Measurements from ENCODE around the gene SLC4A5. TPM values are rescaled to one million over a fixed set of nuclear protein-coding genes. Genes with fewer than 3 reads are reported as not detected.
"Not testable (repeated sequence)": the region's sequence is repeated elsewhere in the genome, so short reads cannot be mapped to it uniquely, and the experiment has no call there.

Gene SLC4A5
- total RNA-seq, 1 donor from 2014 or later: 4.1 TPM

- H3K4me3 Mint-ChIP-seq (ENCODE audit: low read depth): no peak overlapping the region
- no peak for TF ChIP-seq CTCF (IDR thresholded peaks at IDR 0.05; ENCODE audit: unreplicated experiment)
- peaks cover 10% of the 10 kb centered on the region for H3K36me3 Mint-ChIP-seq (ENCODE audit: insufficient read depth)
- no peak overlapping the region for H3K27ac Mint-ChIP-seq
- H3K9me3 Mint-ChIP-seq (ENCODE audit: low read depth): no peaks in the 10 kb centered on the region
- no peak for DNase-seq (ENCODE audit: low spot score, unreplicated experiment)
- no peaks in the 10 kb centered on the region for H3K4me1 Mint-ChIP-seq (ENCODE audit: low read depth)
- H3K27me3 Mint-ChIP-seq: no peaks in the 10 kb centered on the region
These were observed 126.6 kb downstream of the SLC4A5 start for GRCh38 chr2:74216642-74217041.

- H3K36me3 Mint-ChIP-seq (ENCODE audit: insufficient read depth): peaks cover 12% of the 10 kb centered on the region
- not testable (repeated sequence) for H3K27me3 Mint-ChIP-seq; DNase-seq (ENCODE audit: low spot score, unreplicated experiment)
These were observed 127.4 kb downstream of the SLC4A5 start for GRCh38 chr2:74215771-74216170.

DNA sequence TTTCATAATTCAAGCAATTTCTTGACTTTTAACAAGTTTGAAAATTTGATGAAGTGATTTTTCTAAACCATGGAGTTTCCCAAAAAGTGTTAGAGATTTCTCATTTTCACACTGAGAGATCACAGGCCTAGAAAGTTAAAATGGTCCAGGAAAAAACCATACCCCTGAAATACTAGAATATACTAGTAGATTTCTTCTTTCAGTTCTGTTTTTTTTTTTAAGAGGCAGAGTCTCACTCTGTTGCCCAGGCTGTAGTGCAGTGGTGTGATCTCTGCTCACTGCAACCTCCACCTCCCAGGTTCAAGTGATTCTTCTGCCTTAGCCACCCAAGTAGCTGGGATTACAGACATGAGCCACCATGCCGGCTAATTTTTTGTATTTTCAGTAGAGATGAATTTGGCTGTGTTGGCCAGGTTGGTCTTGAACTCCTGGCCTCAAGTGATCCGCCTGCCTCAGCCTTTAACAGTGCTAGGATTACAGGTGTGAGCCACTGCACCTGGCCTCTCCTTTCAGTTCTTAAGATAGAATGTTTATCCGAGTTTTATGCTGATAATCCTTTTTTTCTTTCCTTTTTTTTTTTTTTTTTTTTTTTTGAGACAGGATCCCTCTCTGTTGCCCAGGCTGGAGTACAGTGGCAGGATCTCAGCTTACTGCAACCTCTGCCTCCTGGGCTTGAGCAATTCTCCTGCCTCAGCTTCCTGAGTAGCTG, 130.4 kb downstream of the SLC4A5 start:
- no peak for TF ChIP-seq CTCF (IDR thresholded peaks at IDR 0.05; ENCODE audit: unreplicated experiment)
- no peak overlapping the region for H3K4me3 Mint-ChIP-seq (ENCODE audit: low read depth)
- H3K36me3 Mint-ChIP-seq (ENCODE audit: insufficient read depth): peaks cover 14% of the 10 kb centered on the region
- no peaks in the 10 kb centered on the region for H3K27me3 Mint-ChIP-seq
- H3K27ac Mint-ChIP-seq: no peak overlapping the region
- no peak for DNase-seq (ENCODE audit: low spot score, unreplicated experiment)
- no peaks in the 10 kb centered on the region for H3K9me3 Mint-ChIP-seq (ENCODE audit: low read depth)
- H3K4me1 Mint-ChIP-seq (ENCODE audit: low read depth): no peaks in the 10 kb centered on the region

More at GRCh38 chr2:74215771-74216170, 127.4 kb downstream of the SLC4A5 start:
- not testable (repeated sequence) for H3K27ac Mint-ChIP-seq; H3K4me3 Mint-ChIP-seq (ENCODE audit: low read depth); H3K4me1 Mint-ChIP-seq (ENCODE audit: low read depth); H3K9me3 Mint-ChIP-seq (ENCODE audit: low read depth)

- H3K4me3 Mint-ChIP-seq (ENCODE audit: low read depth): no peak overlapping the region
- peaks cover under 1% of the 10 kb centered on the region for H3K4me1 Mint-ChIP-seq (ENCODE audit: low read depth)
- no peak for TF ChIP-seq CTCF (IDR thresholded peaks at IDR 0.05; ENCODE audit: unreplicated experiment)
- no peak for DNase-seq (ENCODE audit: low spot score, unreplicated experiment)
- peaks cover 5% of the 10 kb centered on the region for H3K36me3 Mint-ChIP-seq (ENCODE audit: insufficient read depth)
- H3K9me3 Mint-ChIP-seq (ENCODE audit: low read depth): no peaks in the 10 kb centered on the region
- no peak overlapping the region for H3K27ac Mint-ChIP-seq
- no peaks in the 10 kb centered on the region for H3K27me3 Mint-ChIP-seq
These were observed 137.0 kb downstream of the SLC4A5 start for GRCh38 chr2:74206180-74206688.

DNA sequence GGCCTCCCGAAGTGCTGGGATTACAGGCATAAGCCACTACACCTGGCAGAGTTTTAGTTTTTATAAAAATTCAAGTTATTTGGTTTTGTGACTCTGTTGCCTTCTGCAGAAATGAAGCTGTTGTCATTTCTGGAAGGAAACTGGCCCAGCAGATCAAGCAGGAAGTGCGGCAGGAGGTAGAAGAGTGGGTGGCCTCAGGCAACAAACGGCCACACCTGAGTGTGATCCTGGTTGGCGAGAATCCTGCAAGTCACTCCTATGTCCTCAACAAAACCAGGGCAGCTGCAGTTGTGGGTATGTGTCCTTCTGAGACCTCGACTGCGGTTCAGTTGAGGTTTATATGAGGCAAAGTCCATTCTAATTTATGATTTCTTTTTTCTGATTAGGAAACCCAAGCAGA, 137.6 kb downstream of the SLC4A5 start:
- no peaks in the 10 kb centered on the region for H3K27me3 Mint-ChIP-seq
- H3K4me3 Mint-ChIP-seq (ENCODE audit: low read depth): no peak overlapping the region
- H3K4me1 Mint-ChIP-seq (ENCODE audit: low read depth): peaks cover 3% of the 10 kb centered on the region
- no peak overlapping the region for H3K27ac Mint-ChIP-seq
- H3K9me3 Mint-ChIP-seq (ENCODE audit: low read depth): no peaks in the 10 kb centered on the region
- no peak for DNase-seq (ENCODE audit: low spot score, unreplicated experiment)
- no peak for TF ChIP-seq CTCF (IDR thresholded peaks at IDR 0.05; ENCODE audit: unreplicated experiment)
- H3K36me3 Mint-ChIP-seq (ENCODE audit: insufficient read depth): peaks cover 5% of the 10 kb centered on the region

GRCh38 chr2:74205113-74205512, 138.1 kb downstream of the SLC4A5 start:
- Mint-ChIP-seq H3K36me3 (ENCODE audit: insufficient read depth) (peaks cover 5% of the 10 kb centered on the region), H3K4me3 (ENCODE audit: low read depth) (no peak overlapping the region), H3K27ac (no peak overlapping the region), H3K9me3 (ENCODE audit: low read depth) (no peaks in the 10 kb centered on the region), H3K4me1 (ENCODE audit: low read depth) (peaks cover 6% of the 10 kb centered on the region), H3K27me3 (no peaks in the 10 kb centered on the region)
- no peak for TF ChIP-seq CTCF (IDR thresholded peaks at IDR 0.05; ENCODE audit: unreplicated experiment)
- no peak for DNase-seq (ENCODE audit: low spot score, unreplicated experiment)
